GM18951 (cell line): ENCODE measurements around the gene ATP10D.

Experiments
- POLR2A ChIP-seq: IDR thresholded peaks from 4 replicates; pipeline ENCODE4 v1.6.1; 2011; ENCODE audit warnings: mild to moderate bottlenecking; ENCODE audit not compliant: insufficient read length, insufficient read depth; ENCODE audit errors: extremely low read depth
- in situ Hi-C: fragments of 300-500 bp; cut with MboI; formaldehyde crosslinking; loops from one replicate; pipeline ENCODE4 v1.12.0; 2022; ENCODE audit warnings: low sequenced_read_pairs, mixed read lengths, inconsistent platforms; ENCODE audit not compliant: unreplicated experiment

The ATP10D gene

GRCh38 chr4:47606482-47606881, 121.4 kb downstream of the ATP10D start:
- in situ Hi-C loops, result no loop called here
- no peak for TF ChIP-seq POLR2A

DNA sequence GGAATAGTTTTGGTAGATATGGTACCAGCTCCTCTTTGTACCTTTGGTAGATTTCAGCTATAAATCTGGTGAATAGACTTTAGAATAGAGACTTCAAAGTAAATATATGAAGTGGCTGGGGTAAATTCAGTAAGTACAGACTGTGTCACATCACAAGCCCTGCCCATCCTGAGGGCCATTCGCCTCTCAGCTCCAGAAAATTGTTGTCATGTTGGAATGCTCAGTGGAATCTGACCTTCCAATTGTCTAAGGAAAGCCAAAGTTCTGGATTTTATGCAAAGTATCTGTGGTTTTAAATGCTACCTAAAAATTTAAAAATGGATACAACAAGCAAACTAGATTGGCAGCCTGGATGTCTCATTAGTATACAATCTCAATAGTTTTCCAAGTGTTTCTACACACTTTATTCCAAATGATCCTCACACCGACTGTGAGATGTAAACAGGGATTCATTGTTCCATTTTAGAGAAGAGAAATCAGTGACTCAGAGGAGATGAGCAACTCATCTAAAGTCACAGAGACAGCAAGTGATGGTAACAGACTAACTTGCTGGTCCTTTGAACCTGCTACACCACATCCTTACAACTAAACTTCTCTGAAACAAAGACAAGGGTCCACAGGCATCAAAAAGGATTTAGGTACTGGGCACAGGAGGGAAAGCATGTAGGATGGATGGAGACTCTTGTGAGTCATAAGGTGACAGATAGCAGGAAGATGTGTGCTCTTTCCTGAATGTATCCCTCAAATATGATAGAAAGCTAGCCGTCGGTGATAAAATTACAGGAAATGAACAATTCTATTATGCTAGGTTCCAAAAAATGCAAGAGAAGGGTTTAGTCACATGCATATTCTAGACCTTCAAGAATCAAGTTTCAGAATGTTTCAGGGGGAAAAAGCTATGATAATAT, 127.3 kb downstream of the ATP10D start:
- in situ Hi-C loops, result no loop called here

GRCh38 chr4:47615385-47615784, 130.3 kb downstream of the ATP10D start:
- in situ Hi-C loops, result no loop called here
- TF ChIP-seq POLR2A, result no peak

More for the DNA sequence above, 127.3 kb downstream of the ATP10D start:
- no peak for TF ChIP-seq POLR2A

DNA sequence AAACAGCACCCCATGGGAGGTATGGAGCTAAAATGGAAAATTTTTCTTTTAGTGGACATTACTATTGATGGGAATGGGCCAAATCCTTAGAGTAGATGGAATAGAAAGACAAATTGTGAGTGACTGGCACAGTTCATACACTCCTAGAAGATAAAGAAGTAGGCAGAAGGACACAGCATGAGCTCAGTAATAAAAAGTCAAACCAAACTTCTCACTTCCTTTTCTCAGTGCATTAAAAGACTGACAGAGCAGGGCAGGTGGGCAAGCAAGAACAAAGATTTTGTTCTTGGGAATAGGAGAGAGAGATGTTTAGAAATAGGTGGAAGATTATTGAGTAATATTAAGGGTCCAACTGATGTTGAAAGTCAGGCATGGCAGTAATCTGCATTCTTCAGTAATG, 132.5 kb downstream of the ATP10D start:
- in situ Hi-C loops, result no loop called here
- no peak for TF ChIP-seq POLR2A

DNA sequence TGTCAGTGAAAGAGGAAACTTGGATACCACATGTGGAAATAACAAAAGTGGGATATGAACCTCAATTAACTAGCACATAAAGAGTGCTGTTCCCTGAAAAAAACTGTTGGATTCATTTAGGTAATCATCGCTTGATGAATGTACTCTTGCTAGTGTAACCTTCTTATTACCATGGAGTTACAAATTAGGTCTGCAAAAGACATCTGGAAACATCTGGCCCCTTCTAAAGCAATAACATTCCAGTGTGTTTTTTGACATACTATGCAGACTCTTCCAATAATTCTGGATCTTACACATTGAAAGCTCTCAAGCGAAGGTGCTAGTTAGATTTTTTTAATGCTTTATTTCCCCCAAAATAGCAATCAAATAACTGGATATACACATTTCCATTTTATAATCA, 134.6 kb downstream of the ATP10D start:
- in situ Hi-C loops, result no loop called here
- TF ChIP-seq POLR2A, result no peak

DNA sequence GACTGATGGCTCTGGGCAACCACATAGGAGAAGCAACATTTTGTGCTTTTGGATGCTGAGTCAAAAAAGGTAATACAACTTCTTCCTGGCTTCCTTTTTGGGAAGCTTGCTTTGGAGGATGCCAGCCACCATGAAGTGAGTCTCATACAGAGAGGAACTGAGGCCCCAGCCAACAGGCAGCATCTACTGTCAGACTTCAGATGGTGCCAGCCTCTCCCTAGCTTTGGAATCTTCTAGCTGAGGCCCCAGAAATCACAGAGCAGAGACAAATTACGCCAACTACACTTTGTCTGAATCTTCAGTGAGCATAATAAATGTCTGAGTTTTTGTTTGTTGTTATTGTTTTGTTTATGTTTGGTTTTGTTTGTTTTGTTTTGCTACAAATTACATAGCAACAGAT, 136.1 kb downstream of the ATP10D start:
- in situ Hi-C loops, result no loop called here

DNA sequence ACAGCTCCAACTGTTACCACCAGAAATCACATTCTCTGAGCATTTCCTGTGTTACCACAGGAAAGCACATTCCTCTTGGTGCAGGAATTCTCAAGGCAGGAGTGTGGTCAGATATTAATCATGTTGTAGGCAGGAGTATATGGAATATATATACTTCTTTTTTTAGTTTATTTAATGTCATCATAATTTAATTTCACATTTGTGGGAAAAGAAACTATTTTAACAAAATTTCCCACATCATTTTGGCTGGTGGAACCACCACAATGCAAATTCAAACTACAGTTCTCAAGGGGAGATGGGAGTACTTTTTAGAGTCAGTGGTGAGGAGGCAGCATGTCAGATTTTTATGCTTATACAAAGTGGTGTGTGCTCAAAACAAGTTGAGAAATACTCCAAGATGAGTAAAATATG, 139.0 kb downstream of the ATP10D start:
- in situ Hi-C loops, result no loop called here
- TF ChIP-seq POLR2A, result no peak

More for the DNA sequence above, 136.1 kb downstream of the ATP10D start:
- TF ChIP-seq POLR2A, result no peak

GRCh38 chr4:47631161-47631560, 146.1 kb downstream of the ATP10D start:
- in situ Hi-C loops, result no loop called here
- no peak for TF ChIP-seq POLR2A

DNA sequence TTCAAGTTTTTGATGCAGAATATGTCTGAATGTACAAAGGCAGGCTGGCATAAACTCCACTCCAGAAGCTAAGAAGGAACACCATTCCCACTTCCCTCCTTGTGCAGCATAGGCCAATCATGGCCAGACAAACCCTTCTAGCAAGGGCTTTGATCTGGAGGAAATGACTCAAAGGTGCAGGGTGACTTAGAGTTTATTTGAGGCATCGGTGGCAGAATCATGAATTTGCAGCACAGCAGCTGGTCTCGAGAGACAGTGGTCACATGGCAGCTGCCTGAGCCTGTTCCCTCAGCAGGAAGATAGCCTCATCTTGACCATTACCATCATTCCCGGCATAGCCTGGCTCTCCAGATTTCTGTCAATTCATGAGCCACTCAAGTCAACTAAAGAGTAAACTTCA, 154.5 kb downstream of the ATP10D start:
- no peak for TF ChIP-seq POLR2A
- in situ Hi-C loops, result no loop called here

GRCh38 chr4:47640911-47641310, 155.8 kb downstream of the ATP10D start:
- no peak for TF ChIP-seq POLR2A
- in situ Hi-C loops, result no loop called here

DNA sequence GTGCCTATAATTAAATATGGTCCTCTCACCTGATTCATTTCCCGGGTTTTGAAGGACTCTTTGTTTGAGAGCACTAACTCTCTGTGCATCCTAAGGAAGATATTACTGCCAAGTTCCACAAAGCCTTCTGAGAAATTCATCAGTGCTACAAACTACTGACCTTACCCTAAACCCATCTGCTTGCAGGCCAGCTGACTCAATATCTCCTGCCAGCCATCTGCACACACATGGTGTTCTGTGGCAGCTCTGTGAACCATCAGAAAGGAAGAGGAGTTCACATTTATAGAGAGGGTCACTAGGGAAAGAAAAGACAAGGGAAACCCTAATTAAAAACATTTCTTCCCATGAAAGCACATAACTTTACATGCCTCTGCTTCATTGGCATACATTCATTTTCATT, 156.7 kb downstream of the ATP10D start:
- in situ Hi-C loops, result no loop called here
- no peak for TF ChIP-seq POLR2A

DNA sequence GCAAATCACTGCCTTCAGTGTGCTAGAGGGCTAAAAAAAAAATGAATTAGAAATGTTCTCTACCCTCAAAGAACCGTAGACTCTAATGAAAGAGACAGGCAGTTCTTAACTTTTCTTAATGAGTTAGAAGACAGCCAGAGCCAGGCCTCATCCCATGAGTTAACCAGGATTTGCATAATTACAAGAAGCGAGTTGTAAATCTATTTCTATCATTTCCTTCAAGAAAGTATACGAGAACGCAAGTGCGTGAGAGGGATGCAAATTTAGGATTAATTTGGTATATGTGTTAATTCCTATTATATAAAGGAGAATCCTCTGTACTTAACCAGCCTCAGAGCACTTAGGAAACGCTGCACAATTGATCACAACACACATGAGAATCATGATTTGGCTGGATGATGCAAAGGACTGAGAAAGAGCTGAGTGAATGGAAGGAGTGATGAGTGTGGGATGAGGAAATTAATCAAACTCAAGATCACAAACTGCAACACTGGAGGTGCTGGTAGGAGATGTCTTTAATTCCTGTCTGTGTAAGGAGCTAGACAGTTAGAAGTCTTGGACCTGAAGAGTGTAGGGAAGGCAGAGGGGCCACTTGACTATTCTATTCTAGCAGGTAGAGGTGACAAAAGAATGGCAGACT, 157.2 kb downstream of the ATP10D start:
- TF ChIP-seq POLR2A, result no peak
- in situ Hi-C loops, result no loop called here
